KOPT-K1 (cell line): ENCODE data around the gene EIF1.
A peak's percentile ranks its signal among the peaks of the same experiment; 100 is the strongest.

Experiments
- H3K27ac ChIP-seq: fragments of 200-600 bp; sonication (generic); 2 replicates; pipeline ENCODE4 v1.5.1; 2016; ENCODE audit warnings: antibody characterized with exemption, mild to moderate bottlenecking, low read depth, low read length; ENCODE audit not compliant: poor library complexity, severe bottlenecking
- H3K36me3 ChIP-seq: fragments of 200-600 bp; sonication (generic); 2 replicates; pipeline ENCODE4 v1.5.1; 2017; ENCODE audit warnings: antibody characterized with exemption, mild to moderate bottlenecking, low read length, moderate library complexity; ENCODE audit not compliant: insufficient read depth
- H3K9me3 ChIP-seq: fragments of 200-600 bp; sonication (generic); 2 replicates; pipeline ENCODE4 v1.5.1; 2017; ENCODE audit warnings: antibody characterized with exemption, low read length, mild to moderate bottlenecking; ENCODE audit not compliant: insufficient read depth, poor library complexity, severe bottlenecking

EIF1 gene

GRCh38 chr17:41728056-41728455 is 39.4 kb downstream of the EIF1 start:
- H3K27ac ChIP-seq, result no peak overlapping the region
- H3K9me3 ChIP-seq, result no peaks in the 10 kb centered on the region
- H3K36me3 ChIP-seq, result no peaks in the 10 kb centered on the region

GRCh38 chr17:41730479-41730878 is 41.8 kb downstream of the EIF1 start:
- Histone ChIP-seq H3K27ac (no peak overlapping the region), H3K9me3 (no peaks in the 10 kb centered on the region)

GRCh38 chr17:41731836-41732235 is 43.2 kb downstream of the EIF1 start:
- Histone ChIP-seq H3K27ac (no peak overlapping the region), H3K9me3 (no peaks in the 10 kb centered on the region), H3K36me3 (no peaks in the 10 kb centered on the region)

More at GRCh38 chr17:41730479-41730878, 41.8 kb downstream of the EIF1 start:
- no peaks in the 10 kb centered on the region for H3K36me3 ChIP-seq

- H3K9me3 ChIP-seq, result no peaks in the 10 kb centered on the region
- H3K36me3 ChIP-seq, result no peaks in the 10 kb centered on the region
- no peak overlapping the region for H3K27ac ChIP-seq
These were observed 44.9 kb downstream of the EIF1 start for GRCh38 chr17:41733348-41734138.

- Histone ChIP-seq H3K9me3 (no peaks in the 10 kb centered on the region), H3K36me3 (no peaks in the 10 kb centered on the region), H3K27ac (no peak within 1 kb of the TSS)
These were observed 45.7 kb downstream of the EIF1 start, which contains the start of gene HAP1 for GRCh38 chr17:41734139-41734948. Gene HAP1 (minus strand): TSS chr17:41734643. CDS start chr17:41734634, 9 bp downstream.

GRCh38 chr17:41734949-41735313 is 46.2 kb downstream of the EIF1 start:
- no peaks in the 10 kb centered on the region for H3K36me3 ChIP-seq
- no peaks in the 10 kb centered on the region for H3K9me3 ChIP-seq
- no peak overlapping the region for H3K27ac ChIP-seq

GRCh38 chr17:41735744-41736143 is 47.1 kb downstream of the EIF1 start:
- no peaks in the 10 kb centered on the region for H3K36me3 ChIP-seq
- no peak overlapping the region for H3K27ac ChIP-seq
- no peaks in the 10 kb centered on the region for H3K9me3 ChIP-seq

GRCh38 chr17:41736983-41737679 is 48.4 kb downstream of the EIF1 start:
- Histone ChIP-seq H3K9me3 (no peaks in the 10 kb centered on the region), H3K36me3 (no peaks in the 10 kb centered on the region), H3K27ac (no peak overlapping the region)

GRCh38 chr17:41737680-41738023 is 49.0 kb downstream of the EIF1 start:
- H3K9me3 ChIP-seq, result no peaks in the 10 kb centered on the region
- H3K36me3 ChIP-seq, result no peaks in the 10 kb centered on the region
- H3K27ac ChIP-seq, result no peak overlapping the region

GRCh38 chr17:41738077-41738800 is 49.6 kb downstream of the EIF1 start:
- Histone ChIP-seq H3K36me3 (no peaks in the 10 kb centered on the region), H3K27ac (peak overlapping the region; percentile 21)

GRCh38 chr17:41738801-41739112 is 50.1 kb downstream of the EIF1 start:
- no peak overlapping the region for H3K27ac ChIP-seq

More at GRCh38 chr17:41738077-41738800, 49.6 kb downstream of the EIF1 start:
- H3K9me3 ChIP-seq, result no peaks in the 10 kb centered on the region

GRCh38 chr17:41739661-41740352 is 51.1 kb downstream of the EIF1 start:
- no peaks in the 10 kb centered on the region for H3K9me3 ChIP-seq
- H3K27ac ChIP-seq, result no peak overlapping the region
- no peaks in the 10 kb centered on the region for H3K36me3 ChIP-seq

More at GRCh38 chr17:41738801-41739112, 50.1 kb downstream of the EIF1 start:
- Histone ChIP-seq H3K9me3 (no peaks in the 10 kb centered on the region), H3K36me3 (no peaks in the 10 kb centered on the region)

GRCh38 chr17:41740506-41740905 is 51.8 kb downstream of the EIF1 start:
- Histone ChIP-seq H3K36me3 (no peaks in the 10 kb centered on the region), H3K9me3 (no peaks in the 10 kb centered on the region), H3K27ac (no peak overlapping the region)

GRCh38 chr17:41741709-41742108 is 53.0 kb downstream of the EIF1 start:
- Histone ChIP-seq H3K9me3 (no peaks in the 10 kb centered on the region), H3K36me3 (no peaks in the 10 kb centered on the region), H3K27ac (no peak overlapping the region)
